ENCODE data around the gene TFCP2L1.
"Not testable (repeated sequence)": the region's sequence is repeated elsewhere in the genome, so short reads cannot be mapped to it uniquely, and the experiment has no call there.

TFCP2L1 gene

DNA sequence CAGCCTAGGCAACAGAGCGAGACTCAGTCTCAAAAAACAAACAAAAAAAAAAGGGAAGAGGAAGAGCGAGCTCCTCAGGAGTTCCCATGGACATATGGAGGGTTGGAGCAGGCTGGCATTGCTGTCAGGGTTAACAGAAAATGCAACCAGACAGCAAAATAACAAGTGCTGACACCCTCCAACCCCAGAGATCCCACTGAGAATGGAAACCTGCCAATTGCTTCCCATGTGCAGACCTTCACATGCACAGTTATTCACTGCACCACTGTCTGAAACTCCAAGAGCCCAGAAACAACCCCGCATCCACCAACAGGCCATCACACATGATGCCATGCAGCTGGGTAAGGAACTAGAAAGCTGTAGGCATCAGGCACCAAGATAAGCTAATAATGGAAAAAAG, 43.5 kb downstream of the TFCP2L1 start:
- DNase-seq: no peak

DNA sequence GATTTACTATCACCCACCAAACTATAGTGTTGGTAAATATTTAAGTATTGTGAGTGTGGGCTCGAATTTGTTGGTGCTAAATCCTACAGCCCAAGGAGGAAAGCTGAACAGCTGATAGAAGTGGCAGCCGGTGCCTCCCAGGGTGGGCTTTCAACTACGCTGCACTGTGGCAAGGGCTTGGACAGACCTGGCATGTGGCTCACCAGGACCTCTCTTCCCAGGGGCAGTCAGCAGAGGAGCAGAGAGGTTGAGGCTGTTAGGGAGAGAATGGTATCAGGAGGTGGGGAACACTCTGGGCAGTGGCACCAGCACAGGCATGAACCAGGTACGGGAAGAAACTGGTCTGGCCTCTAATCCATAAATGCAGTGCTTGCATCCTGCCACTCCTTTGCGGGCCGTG, 44.6 kb downstream of the TFCP2L1 start:
- DNase-seq: no peak

DNA sequence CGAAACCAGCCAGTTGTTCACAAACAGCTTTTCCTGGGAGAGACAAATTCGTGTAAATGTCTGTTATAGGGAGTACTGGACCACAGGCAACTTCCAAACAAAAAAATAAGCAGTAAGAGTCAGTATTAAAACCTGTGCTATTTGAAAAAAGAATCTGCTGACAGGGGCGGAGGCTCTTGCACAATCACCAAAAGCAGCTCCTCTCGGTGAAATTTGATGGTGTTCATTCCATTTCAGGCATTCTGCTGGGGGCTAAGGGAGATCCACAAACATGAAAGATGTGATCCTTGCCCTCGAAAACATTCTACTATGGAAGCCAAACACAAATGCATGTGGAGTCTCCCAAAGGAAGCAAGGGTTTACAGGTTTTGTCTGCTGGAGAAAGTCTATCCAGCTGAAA, 45.0 kb downstream of the TFCP2L1 start:
- DNase-seq: no peak

DNA sequence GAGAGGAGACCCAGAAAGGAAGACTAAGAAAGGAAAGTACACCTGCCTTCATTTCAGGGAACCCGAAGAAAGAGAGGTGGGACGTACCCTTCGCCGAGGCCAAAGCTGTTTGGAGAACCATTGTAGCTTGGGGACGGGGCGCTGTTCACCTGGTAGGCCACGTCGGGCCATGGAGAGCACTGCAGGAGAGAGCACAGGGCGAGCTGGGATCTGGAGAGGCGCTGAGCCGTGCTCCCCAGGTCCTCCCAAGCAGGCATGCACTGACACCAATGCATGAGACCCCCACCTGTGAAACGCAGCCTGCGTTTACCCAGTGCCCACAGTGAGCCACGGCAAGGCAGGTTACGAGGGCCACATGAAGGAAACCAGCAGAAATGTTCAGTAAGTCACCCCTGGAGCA, 45.5 kb downstream of the TFCP2L1 start:
- DNase-seq: no peak

DNA sequence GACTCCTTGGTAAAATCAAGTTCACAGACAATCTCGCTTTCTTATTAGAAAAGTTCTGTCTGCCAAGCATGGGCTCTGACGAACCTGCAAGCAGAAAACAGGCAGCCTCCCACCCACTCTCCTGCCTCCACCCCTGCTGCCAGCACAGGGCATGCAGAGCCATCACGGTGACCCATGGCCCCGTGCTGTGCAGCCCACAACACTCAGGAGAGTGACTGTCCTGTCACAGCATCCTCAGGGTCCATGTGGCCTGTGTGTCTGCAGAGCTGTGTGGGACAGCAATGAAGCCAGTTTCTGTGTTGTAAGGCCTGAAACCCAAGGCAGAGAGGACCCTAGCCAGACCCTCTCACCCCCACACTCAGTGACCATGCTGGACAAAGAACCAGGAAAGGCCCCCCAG, 46.2 kb downstream of the TFCP2L1 start:
- no peak for DNase-seq

DNA sequence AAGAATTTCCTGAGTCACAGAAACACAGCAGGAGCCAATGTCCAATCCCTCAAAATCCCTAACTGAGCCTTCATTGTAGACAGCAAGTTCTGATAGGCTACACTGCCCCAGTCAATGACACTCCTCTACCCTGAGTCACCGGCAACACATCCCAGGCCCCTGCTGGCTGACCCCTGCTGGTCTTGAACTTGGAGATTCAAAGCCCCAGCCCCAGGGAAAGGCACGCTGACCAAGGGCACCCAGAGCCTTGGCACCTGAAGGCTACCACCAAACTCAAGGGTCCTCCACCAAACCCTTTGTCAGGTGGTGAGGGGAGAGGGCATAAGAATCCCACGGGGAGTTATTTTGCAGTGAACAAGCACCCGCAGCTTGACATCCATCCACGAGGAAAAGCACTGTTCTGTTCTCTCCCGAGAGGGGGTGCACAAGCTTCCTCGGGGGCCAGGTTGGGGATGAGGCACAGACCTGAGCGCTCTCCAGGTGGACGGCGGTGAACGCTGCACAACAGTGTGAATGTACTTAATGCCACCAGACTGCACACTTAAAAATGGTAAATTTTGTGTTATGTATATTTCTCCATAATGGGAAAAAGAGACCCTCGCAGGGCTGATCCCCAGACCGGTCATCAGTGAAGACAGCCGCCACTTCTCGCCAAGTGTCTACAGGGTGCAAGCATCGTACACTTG, 46.9 kb downstream of the TFCP2L1 start:
- DNase-seq: no peak

DNA sequence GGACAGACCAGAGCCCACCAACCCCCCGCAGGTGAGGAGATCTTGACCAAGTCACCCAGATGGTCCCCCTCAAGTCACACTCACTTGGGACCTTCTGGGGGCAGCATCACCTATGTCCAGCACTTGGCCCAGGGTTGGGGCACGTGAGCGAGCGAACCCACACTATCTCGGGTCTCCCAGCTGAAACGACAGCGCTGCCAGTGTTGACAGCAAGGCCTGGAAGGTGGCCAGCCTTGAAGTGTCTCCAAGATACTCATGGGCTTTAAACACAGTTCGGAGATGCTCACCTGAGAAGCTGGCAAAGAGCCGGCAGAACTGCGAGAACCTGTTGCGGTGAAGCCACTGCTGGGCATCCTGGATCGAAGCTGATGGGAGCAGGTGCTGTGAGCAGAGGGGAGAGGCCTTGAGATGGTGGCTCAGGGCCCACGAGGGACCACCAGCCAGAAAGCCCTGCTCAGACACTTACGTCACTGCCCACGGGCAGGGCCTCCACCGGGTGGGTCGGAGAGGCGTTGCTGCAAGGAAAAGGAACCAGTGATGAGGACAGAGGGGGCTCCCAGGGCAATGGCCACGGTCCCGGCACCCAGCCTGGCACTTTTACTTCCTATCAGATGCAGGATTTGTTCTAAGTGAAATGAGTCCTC, 47.5 kb downstream of the TFCP2L1 start:
- DNase-seq: no peak

DNA sequence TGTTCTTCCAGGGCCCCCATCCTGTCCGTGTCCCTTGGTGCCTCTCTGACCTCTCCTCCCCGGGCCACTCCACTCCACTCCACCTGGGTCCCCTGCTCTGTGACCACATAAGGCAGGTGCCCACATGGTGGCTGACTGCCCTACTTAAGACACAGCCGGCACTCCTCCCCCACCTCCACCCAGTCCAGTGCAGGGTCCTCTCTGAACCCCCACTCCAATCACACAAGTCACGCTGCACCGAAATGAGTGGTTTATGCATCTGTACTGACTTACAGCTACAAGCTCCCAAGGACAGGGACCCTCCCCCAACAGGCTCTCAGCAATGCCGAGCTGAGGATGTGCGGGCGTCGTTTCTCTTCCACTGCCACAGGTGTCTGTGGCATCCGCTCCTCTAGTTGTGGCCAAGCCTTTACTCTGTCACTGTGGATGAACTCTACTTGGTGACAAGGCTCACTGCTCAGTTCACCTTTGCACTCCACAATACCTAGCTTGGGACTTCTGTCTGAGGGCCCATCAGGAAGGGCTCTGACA, 48.3 kb downstream of the TFCP2L1 start:
- no peak for DNase-seq

DNA sequence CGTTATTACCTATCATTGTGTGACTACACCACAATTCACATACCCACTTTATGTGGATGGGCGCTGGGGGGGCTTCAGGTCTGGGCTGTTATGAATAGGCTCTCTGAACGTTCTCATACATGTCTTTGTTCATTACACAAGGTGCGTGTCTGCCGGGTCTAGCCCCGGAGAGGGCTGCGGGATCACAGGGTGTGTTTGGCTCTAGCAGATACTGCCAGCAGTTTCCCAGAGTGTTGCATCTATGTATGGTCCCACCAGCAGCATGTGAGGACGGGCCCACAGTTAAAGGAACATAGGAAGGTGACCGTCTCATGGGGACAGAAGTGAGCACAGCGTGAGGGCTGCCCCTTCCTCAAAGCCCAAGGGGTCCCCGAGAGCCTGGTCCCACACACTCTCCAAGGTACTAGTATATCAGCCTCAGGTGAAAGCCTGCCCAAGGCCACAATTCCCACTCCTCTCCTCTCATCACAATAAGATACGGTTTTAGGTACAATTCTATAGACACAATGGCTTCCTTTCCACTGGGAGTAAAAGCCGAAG, 48.8 kb downstream of the TFCP2L1 start:
- no peak for DNase-seq

DNA sequence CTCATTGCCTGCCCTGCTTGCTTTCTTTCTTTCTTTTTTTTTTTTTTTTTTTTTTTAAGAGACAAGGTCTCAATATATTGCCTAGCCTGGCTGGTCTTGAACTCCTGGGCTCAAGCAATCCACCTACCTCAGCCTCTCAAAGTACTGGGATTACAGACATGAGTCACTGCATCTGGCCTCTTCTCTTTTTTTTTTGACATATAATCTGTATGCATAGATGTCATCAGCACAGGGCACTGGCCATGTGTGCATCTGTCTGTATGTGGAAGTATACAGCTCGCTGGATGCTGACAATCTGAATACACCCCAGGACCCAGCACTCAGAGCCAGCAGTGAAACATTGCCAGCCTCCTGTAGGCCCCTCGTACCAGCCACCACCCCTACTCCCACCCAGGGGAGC, 49.5 kb downstream of the TFCP2L1 start:
- no peak for DNase-seq

DNA sequence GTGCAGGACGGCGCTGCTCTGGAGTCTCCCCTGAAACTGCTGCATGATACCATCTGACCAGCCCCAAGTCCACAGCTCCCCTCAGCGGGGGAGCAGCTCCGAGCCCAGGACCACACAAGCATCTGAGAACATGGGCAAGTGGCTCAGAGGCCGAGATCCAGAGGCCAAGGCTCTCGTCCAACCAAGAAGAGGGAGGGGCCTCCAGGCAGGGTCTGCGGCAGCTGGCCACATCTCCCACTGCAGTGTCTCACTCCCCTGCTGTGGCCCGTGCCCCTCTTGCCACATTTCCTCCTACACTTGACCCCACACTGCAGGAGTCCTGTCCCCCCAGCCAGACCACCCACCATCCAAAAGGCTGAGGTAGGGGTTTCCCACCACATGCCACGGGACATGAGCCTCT, 50.2 kb downstream of the TFCP2L1 start:
- DNase-seq: no peak

DNA sequence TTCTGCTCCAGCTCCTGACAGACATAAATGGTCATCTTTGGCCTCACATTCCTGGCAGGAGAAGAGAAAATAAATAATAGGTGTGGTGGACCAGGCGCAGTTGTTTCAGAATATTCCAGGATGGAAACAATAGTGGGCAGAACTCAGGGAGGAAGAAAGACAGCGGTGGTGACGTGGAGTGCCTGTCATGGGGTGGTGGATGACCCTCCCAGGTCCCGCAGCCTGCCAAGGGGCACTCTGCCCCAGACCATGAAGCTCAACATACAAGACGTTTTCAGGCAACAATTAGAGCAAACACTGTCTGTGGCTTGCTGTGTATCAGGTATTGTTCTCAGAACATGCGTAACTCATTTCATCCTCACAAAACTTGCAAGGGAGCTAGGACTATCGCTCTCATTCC, 50.9 kb downstream of the TFCP2L1 start:
- no peak for DNase-seq

DNA sequence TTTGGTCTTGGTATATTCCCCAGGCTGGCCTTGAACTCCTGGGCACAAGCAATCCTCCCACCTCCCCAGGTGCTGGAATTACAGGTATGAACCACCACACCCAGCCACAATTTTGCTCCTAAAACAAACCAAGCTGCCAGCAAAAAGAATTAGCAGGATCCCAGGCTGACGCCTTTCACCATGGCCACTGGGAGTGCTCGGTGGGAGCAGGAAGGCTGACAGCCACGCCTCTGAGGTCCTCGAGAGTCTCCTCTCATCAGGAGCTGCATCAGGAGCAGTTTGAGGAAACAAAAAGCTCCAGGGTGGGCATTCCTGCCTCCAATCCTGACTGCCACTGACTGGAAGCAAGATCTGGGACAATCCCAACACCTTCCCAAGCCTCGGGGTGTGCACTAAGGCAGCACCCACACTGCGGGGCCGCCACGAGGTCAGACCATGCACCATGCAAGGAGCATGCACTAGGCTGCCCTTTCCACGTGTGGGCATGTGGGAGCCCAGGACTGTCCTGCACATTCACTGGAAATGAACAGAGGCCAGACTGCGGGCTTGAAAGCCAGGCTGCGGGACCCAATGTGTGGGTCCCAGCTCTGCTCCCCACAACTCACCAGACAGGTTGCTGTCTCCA, 51.4 kb downstream of the TFCP2L1 start:
- DNase-seq: no peak

DNA sequence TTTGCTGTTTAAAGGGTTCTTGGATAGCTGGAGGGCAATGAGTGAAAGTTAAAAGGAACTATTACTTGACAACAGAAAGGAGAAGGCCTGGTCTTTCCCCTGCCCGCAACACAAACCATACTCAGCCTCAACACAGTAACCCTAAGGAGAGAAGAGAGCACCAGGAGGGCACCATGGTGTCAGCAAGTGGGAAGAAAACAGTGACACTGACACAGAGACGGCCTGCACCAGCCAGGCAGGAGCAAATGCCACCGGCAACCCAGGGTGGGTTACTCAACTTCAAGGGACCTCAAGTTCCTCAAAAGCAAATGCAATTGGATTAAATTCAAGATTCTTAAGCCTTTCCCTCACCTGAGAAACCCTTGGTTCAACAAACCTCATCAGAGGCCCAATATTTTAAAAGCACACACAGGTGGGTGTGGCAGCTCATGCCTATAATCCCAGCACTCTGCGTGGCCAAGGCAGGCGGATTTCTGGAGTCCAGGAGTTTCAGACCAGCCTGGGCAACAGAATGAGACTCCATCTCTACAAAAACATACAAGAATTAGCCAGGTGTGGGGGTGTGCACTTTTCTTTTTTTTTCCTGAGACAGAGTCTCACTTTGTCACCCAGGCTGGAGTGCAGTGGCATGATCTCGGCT, 52.3 kb downstream of the TFCP2L1 start:
- DNase-seq: no peak

DNA sequence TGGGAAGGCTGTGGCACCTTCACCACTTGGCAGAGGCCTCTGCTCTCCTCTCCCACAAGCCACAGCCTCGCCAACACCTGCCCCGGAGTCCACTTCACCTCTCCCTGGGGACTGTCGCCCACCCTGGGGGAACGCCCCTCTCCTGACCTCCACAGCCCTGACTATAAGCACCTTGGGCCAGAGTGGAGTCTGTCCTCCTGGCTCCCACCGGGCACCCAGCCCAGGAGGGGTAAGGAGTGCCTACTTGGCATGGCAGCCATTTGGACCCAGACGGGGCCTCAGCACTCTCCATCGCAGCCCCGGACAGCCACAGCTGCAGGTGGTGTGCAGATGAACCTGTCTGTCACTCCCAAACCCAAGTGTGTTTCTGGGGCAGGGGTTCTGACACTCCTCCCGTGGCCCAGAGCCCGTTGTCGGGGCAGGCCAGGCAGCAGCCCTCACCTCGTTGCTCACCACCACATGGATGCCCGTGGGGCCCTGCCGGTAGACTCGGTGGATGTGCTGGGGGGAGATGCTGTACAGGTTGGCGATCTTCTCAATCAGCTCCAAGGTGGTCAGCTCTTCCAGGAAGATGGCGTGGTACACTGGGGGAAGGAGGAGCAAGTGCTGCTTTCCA, 53.5 kb downstream of the TFCP2L1 start:
- DNase-seq: no peak

DNA sequence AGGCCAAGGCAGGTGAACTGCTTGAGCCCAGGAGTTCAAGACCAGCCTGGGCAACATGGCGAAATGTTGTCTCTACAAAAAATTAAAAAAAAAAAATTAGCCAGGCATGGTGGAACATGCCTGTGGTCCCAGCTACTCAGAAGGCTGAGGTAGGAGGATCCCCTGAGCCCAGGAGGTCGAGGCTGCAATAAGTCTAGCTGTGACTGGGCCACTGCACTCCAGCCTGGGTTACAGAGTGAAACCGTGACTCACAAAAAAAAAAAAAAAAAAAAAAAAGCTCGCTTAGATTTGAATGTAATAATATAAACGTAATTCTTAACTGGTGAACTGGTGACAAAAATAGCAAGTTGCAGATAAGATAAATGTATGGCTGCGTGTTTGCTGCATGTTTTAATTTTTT, 56.5 kb downstream of the TFCP2L1 start:
- DNase-seq: no peak

DNA sequence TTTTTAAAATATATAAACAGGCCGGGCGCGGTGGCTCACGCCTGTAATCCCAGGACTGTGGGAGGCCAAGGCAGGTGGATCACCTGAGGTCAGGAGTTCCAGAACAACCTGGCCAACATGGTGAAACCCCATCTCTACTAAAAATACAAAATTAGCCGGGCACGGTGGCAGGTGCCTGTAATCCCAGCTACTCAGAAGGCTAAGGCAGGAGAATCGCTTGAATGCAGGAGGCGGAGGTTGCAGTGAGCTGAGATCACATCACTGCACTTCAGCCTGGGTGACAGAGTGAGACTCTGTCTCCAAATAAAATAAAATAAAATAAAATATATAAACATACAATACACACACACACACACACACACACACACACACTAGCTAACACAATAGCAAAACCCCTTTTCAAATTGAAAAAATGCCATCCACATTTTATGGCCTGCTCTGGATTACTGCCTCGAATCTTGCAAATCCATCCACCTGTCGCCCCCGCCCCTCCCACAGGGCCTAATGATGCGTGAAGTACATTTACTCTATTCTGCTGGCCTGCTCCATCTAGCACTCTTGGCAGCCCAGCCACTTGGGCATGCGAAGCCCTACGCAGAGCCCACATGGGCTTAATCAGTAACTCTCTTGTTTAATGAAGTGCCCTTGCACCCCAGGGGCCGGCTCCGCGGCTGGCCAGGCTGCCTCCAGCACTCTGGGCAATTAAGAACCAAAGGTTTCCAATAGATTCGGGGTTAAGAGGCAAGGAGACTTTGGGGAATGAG, 57.4 kb downstream of the TFCP2L1 start:
- not testable (repeated sequence) for DNase-seq

DNA sequence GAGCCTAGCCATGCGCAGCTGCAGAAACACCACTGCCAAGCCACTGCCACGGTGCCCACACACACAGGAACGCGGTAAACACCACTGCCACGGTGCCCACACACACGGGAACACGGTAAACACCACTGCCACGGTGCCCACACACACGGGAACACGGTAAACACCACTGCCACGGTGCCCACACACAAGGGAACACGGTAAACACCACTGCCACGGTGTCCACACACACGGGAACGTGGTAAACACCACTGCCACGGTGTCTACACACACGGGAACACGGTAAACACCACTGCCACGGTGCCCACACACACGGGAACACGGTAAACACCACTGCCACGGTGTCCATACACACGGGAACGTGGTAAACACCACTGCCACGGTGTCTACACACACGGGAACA, 59.3 kb downstream of the TFCP2L1 start:
- DNase-seq: not testable (repeated sequence)

DNA sequence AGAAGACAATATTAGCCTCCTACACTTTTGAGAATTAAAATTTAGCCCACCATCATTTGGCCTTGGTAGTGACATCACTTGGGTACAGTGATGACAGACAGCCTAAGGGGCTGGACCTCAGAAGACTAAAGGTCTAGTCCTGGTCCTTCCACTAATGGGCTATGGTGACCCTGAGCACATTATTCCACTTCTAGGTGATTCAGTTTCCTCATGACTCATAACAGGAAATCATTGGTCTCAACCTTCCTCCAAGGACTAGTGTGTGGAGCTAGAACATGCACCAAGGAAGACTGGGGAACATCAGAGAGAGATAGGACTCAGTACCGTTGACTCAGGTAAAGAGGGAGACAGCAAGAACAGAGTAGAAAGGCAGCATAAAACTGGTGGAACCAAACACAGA, 64.0 kb downstream of the TFCP2L1 start:
- DNase-seq: no peak

DNA sequence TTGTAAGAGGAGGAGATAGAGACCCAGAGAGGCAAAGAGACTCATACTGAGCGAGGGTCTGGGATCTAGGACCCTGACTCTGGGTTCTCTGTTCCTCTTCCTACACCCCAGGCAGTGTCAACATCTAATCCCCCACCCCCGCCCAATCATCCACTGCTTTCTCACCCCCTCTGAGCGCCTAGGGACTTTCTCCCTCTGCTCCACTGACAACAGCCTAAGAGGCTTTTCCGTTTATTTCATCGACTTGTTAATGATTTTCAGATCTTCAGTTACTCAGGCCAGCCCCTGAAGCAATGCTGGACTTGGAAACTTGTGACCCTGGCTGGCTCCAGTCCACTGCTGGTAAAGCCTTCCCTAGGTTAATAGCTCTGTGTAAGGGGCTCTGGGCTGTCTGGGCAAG, 65.1 kb downstream of the TFCP2L1 start:
- DNase-seq: no peak

DNA sequence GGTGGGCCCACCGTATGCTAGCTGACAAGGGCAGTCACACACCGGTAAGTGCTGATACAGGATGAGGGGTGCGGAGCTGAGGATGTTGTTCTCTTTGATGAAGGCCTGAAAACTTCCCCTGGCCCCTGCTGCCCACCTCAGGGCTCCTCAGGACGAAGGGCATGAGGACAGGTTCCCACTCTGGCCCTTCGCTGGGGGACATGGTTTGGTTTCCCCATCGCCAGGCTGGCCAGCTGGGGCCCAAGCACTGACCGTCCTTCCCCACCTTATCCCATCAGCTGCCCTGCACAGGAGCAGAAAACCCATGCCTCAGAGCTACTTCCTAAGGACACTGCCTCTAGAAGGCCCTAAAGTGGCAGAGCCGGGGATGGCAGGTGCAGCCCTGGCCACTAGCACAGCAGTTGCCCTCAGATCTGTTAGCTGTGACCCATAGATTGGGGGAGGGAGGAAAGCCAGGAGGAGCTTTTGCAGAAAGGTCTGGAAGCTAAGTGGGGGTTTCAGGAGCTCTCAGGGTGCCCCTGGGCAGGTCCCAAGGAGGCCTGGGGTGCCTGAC, 66.5 kb downstream of the TFCP2L1 start:
- DNase-seq: no peak

DNA sequence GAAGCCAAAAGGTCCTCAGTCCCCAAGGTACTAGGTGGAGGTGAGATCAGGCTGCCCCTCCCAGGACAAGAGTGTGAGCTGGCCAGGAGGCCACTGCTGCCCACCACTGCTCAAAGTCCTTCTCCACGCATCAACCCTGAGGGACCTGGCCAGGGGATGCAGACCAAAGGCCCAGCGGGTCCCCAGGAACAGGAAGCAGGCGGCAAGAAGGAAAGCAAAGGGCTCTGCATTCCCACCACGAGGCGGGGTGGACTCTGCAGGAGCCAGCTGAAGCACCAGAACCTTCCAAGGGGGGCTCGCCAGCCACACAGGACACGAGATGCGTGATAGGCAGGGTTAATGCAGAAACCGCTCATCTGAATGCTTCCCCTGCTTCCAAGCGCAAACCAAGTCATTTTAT, 67.4 kb downstream of the TFCP2L1 start:
- no peak for DNase-seq

Data from CD4-positive, alpha-beta T cell treated with Interleukin-4 for 1 hour (primary cell).